Mucosa of rectum (tissue), 2 donors: ENCODE measurements around the gene PAX3.

Source experiments
- H3K27ac ChIP-seq, 2 donors: one replicate each; pipeline ENCODE4 v1.7.0; 2013; ENCODE audit warnings: inconsistent platforms in 2 of 2, low read depth in 2 of 2, low read length in 2 of 2
- H3K27me3 ChIP-seq, 2 donors: one replicate each; pipeline ENCODE4 v1.7.0; 2013; ENCODE audit warnings: low read length in 2 of 2; ENCODE audit not compliant: control insufficient read depth in 2 of 2, insufficient read depth in 2 of 2
- H3K36me3 ChIP-seq, 2 donors: one replicate each; pipeline ENCODE4 v1.7.0; 2013; ENCODE audit warnings: low read length in 2 of 2; ENCODE audit not compliant: control insufficient read depth in 2 of 2, insufficient read depth in 2 of 2
- H3K4me1 ChIP-seq, 2 donors: one replicate each; pipeline ENCODE4 v1.7.0; 2013; ENCODE audit warnings: low read length in 2 of 2, mild to moderate bottlenecking in 1 of 2; ENCODE audit not compliant: control insufficient read depth in 2 of 2, insufficient read depth in 2 of 2
- H3K4me3 ChIP-seq, 2 donors: one replicate each; pipeline ENCODE4 v1.7.0; 2013; ENCODE audit warnings: low read length in 2 of 2
- H3K9ac ChIP-seq, 2 donors: one replicate each; pipeline ENCODE4 v1.7.0; 2013; ENCODE audit warnings: low read length in 2 of 2, low read depth in 1 of 2, mild to moderate bottlenecking in 1 of 2
- H3K9me3 ChIP-seq, 2 donors: one replicate each; pipeline ENCODE4 v1.7.0; 2013; ENCODE audit warnings: low read length in 2 of 2; ENCODE audit not compliant: control insufficient read depth in 2 of 2
- donor health status: healthy.
- donor health status: Normal muscosa, but diverticular disease.

PAX3 gene

DNA sequence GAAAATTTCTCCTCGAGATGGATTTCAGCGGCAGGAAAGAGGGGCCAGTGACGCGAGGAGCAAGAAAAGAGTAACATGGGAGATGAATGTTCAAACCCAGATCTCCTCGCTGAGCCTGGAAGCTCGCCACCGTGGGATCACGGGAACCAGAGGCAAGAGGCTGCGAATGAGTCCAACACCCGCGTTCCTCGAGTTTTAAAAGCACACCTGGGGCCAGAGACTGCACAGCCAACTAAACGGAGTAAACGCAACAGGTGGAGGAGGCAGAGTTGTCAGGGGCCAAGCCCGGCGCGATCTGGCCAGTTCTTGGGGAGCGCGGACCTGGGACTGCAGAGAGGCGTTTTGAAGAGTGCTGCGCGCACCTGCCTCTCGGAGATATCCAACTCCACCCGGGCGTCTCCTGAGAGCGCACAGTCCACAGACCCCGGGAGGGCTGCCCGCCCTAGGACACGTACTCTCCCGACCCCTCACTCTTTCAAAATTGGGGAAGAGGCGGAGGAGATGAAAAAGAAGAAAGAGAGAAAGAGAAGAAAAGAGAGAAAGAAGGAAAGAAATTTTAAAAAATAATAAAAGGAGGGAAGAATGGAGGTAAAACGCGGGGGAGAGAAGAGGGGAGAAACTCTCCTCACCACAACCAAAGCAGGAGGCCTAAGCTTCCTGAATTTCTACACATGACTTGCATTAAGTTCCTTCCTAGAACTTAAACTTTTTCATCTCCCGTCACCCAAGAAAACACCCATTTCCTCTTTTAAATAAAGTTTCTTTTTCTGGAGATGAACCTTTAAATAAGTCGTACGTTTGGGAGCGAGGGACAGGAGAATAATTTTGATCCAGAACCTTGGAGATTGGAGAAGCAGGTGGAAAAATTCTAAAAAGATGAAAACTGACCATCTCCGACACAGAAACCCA, 5.3 kb upstream of the PAX3 start:
- no peak overlapping the region for H3K9ac ChIP-seq
- peaks cover 13 to 19% of the 10 kb centered on the region in 2 donors for H3K4me1 ChIP-seq
- H3K9me3 ChIP-seq: no peaks in the 10 kb centered on the region
- H3K4me3 ChIP-seq: no peak overlapping the region
- H3K36me3 ChIP-seq: no peaks in the 10 kb centered on the region
- peaks cover 94 to 99% of the 10 kb centered on the region in 2 donors for H3K27me3 ChIP-seq
- H3K27ac ChIP-seq: no peak overlapping the region

DNA sequence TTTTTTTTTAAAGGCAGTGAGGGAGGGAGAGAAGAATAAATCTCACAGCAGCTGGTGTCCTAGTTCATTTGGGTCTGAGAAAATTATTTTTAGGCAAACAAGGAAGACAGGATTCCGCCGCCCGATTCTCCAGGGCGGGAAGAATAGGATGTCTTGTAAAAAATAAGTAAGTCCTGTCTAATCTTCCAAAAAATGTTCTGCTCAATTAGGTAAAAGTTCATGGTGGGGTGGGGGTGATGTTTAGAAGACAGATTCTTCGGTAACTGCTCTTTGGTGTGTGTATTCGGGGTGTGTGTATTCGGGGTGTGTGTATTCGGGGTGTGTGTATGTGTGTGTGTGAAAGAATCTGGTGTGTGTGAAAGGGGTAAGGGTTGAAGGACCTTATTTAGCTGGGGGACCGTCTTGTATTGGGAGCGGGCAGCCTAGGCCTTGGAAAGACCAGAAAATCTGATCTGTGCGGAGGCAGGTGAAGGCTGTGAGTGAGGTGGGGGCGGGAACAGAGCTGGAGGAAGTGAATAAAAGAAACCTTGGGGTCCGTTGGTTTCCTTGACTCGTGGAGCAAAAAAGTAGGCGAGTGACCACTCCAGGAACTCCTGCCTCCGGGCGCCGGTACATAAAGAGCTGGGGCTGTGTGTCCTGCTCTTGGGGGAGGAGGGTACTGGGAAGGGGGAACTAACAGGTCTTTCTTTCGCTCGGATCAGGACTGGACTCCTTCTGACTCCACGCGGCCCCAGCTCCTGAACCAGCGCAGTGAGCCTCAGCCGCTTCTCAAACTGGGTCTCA, 4.4 kb upstream of the PAX3 start:
- H3K4me1 ChIP-seq: peaks cover 19% of the 10 kb centered on the region in 2 donors
- no peaks in the 10 kb centered on the region for H3K36me3 ChIP-seq
- no peak overlapping the region for H3K27ac ChIP-seq
- H3K27me3 ChIP-seq: peaks cover 89 to 99% of the 10 kb centered on the region in 2 donors
- no peak overlapping the region for H3K9ac ChIP-seq
- no peak overlapping the region for H3K4me3 ChIP-seq
- H3K9me3 ChIP-seq: no peaks in the 10 kb centered on the region

DNA sequence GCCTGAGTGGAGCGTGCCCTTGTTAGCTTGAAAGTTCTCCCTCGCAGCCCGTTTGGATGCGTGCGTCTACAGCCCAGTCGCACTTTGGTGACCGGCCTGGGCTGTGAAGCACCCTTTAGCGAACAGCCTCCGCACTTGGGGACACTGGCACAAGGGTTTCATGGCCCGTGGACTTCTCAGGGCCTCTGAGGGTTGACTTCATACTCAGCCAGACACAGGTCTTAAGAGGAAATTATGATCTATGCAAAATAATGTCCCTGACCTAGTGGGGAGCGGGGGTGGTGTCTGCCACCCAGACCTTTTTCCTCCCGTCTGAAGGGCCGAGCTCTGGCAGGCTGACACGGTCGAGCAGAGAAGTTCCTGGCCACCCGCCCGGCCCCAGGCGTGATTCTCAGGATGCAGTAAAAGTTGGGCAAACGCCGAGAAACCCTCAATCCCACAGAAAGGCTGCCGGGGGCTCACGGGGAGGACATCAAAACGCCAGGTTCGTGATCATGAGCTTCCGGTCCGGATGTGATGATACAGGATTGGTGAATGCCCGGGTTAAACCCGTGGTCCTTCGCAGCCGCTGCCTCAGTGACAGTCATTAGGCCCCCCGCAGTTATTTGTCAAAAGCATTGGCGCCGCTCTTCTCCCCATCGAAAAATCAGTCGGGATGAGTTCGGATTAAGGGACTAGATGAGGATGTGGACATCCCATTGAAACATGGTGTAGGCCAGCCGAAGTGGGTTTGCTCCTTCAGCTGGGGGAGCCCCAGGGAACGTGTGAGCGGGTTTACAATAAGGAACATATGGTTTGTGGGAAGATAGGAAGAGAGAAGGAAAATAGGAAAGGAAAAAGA, 3.6 kb upstream of the PAX3 start:
- Histone ChIP-seq H3K36me3 (no peaks in the 10 kb centered on the region), H3K9ac (no peak overlapping the region), H3K9me3 (no peaks in the 10 kb centered on the region), H3K27me3 (peaks cover 85 to 98% of the 10 kb centered on the region in 2 donors), H3K4me3 (no peak overlapping the region), H3K4me1 (peaks cover 19 to 20% of the 10 kb centered on the region in 2 donors), H3K27ac (no peak overlapping the region)

DNA sequence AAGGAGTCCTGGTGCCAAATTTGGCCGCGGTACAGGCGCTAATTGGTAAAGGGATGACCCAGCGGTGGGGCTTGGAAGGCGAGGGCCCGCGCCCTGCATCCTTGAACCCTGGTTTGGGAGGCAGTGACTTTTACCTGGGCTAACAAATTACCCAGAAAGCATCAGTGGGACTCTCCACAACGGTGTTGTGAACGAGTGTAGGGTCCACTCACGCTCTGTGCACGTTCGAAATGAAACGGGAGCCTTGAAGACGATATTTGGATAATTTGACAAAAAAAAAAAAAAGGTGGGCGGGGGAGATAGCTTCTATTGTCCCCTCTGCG, 3.0 kb upstream of the PAX3 start:
- H3K27ac ChIP-seq: no peak overlapping the region
- peaks cover 85 to 98% of the 10 kb centered on the region in 2 donors for H3K27me3 ChIP-seq

DNA sequence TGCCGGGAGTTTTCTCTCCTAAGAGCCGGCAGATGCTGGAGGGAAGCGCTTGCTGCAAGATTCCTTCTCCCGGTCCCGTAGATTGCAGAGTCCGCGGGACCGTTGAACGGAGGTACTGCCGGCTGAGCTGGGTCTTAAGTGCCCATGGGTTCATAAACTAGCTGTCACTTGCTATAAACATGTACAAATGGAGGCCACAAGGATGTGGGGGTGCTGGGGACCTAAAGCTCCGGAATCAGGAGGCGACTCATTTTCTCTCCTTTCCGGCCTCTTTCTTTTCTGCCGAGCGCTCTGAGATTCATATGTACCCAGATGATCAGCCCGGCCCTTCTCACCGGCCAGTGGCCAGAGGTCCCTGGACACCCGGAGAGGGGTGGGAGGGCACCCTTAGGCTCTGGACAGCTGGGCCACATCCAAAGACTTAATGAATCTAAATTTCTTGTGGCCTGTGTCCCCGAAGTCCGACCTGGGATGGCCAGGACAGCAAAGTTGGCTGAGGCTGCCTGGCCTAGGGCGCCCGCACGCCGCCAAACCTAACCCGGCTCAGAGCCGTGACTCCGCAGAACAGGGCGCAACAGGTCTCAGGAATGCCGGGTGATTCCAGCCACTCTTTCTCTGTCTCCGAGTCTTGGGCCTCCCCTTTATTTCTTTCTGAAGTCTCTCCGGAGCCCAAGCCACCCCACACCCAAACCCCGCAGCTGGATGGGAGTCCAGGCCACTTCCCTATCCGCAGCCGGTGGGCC, 2.4 kb upstream of the PAX3 start:
- no peaks in the 10 kb centered on the region for H3K9me3 ChIP-seq
- no peak overlapping the region for H3K9ac ChIP-seq
- peaks cover 9 to 19% of the 10 kb centered on the region in 2 donors for H3K4me1 ChIP-seq
- peaks cover 84 to 98% of the 10 kb centered on the region in 2 donors for H3K27me3 ChIP-seq
- no peaks in the 10 kb centered on the region for H3K36me3 ChIP-seq
- H3K27ac ChIP-seq: no peak overlapping the region
- H3K4me3 ChIP-seq: no peak overlapping the region

More for the DNA sequence above, 3.0 kb upstream of the PAX3 start:
- H3K4me3 ChIP-seq: no peak overlapping the region
- H3K9ac ChIP-seq: no peak overlapping the region
- peaks cover 14 to 20% of the 10 kb centered on the region in 2 donors for H3K4me1 ChIP-seq
- H3K9me3 ChIP-seq: no peaks in the 10 kb centered on the region
- H3K36me3 ChIP-seq: no peaks in the 10 kb centered on the region

DNA sequence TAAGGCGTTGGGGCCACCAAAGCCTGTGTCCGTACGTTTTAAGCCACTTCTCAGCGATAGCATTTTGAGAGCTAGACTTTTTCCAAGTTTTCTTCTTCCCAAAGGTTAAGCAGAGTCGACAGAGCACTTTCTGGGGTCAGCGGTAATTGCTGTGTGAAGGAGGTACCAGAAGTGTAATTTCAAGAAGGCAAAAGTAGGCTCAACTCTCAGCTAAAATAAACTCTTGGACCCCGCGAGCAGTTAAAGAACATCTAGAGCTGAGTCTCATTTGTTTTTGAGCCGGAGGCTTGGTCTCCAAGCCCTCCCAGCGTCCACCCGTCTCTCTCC, 1.9 kb upstream of the PAX3 start:
- Histone ChIP-seq H3K9me3 (no peaks in the 10 kb centered on the region), H3K4me3 (no peak overlapping the region), H3K4me1 (peaks cover 6 to 14% of the 10 kb centered on the region in 2 donors), H3K9ac (no peak overlapping the region), H3K27me3 (peaks cover 85 to 98% of the 10 kb centered on the region in 2 donors), H3K36me3 (no peaks in the 10 kb centered on the region), H3K27ac (no peak overlapping the region)

DNA sequence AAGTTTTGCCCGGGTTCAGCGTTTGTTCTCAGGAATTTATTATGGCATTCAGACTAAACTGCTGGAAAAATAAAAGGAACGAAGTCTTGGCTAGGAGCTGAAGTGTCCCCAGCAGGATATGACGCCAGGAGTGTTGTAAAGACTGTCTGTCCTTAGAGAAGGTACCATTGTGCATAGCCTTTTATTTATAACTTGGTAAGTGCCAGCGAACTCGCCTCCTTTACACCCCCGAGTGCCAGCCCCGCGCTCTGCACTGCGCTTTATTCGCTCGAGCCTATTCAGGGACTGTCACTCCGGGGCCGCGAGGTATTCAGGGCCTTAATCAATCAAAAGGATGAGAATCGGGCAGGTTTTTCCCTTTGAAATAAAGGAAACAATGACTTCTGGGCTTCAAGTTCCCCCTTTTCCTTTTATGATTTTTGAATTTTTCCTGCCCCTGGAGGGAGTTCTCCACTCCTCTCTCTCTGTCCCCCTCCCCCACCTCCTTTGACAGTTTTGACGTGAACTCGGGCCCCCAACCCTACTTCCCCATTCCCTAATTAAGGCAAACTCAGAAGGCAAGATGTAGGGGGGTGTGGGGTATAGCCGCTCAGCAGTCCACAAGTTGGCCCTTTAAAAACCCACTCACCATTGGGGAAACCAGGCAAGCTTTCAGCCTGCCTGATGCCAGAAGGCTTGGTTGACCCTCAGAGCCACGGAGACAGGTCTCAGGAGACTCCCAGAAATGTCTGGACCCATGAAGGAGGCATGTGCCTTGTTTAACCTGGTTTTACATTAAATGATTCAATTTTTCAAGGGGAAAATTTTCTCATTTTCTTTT, 1.3 kb upstream of the PAX3 start:
- H3K9ac ChIP-seq: no peak overlapping the region

DNA sequence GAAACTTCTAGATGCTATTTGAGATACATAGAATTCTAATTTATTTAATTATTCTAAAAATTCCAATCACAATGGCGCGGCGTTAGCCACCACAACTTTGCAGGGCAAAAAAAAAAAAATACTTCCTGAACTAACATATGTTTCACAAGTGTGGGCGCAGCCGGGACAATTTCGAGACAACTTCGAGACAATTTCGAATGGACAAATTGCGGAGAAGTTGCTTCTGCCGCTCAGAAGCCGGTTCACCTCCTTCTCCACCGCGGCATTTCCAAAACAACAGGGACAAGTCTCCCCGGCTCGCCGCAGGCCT, 842 bp downstream of the PAX3 start:
- Histone ChIP-seq H3K9ac (no peak overlapping the region), H3K9me3 (no peaks in the 10 kb centered on the region), H3K36me3 (no peaks in the 10 kb centered on the region), H3K27ac (no peak overlapping the region), H3K27me3 (peaks cover 78 to 95% of the 10 kb centered on the region in 2 donors), H3K4me1 (peaks cover 0 to 7% of the 10 kb centered on the region in 2 donors), H3K4me3 (peak overlapping the region in 1 of 2 donors; percentile 7)

More for the DNA sequence above, 1.3 kb upstream of the PAX3 start:
- no peaks in the 10 kb centered on the region for H3K36me3 ChIP-seq
- no peak overlapping the region for H3K4me3 ChIP-seq
- no peaks in the 10 kb centered on the region for H3K9me3 ChIP-seq
- peaks cover under 1 to 9% of the 10 kb centered on the region in 2 donors for H3K4me1 ChIP-seq
- H3K27me3 ChIP-seq: peaks cover 85 to 98% of the 10 kb centered on the region in 2 donors
- no peak overlapping the region for H3K27ac ChIP-seq

DNA sequence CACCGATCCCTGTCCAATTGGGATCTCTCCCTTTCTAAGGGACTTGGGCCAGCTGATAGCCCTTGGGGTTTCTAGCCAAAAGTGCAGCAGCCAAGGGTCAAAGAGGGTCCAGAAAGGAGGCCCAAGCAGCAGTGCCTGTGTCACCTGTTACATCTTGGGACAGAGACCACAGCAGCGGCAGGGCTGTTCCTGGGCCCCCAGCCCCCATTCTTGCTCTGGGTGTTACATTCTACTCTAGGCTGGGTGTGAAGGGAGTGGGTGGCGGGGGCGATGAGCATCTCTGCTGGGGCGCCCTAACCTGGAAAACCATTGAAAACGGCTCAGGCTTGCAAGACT, 1.2 kb downstream of the PAX3 start:
- H3K4me1 ChIP-seq: peaks cover 0 to 7% of the 10 kb centered on the region in 2 donors
- peaks cover 78 to 95% of the 10 kb centered on the region in 2 donors for H3K27me3 ChIP-seq
- no peak overlapping the region for H3K4me3 ChIP-seq
- no peaks in the 10 kb centered on the region for H3K36me3 ChIP-seq
- H3K9ac ChIP-seq: no peak overlapping the region
- no peaks in the 10 kb centered on the region for H3K9me3 ChIP-seq
- no peak overlapping the region for H3K27ac ChIP-seq
